Mesenchymal stem cell (in vitro differentiated cells and primary cell): ENCODE results near the gene SLC35B2.

ENCODE experiments used
- DNase-seq: peaks from one replicate; pipeline ENCODE4 v3.0.0-alpha.2; 2013
- H2AFZ ChIP-seq: one replicate; pipeline ENCODE4 v1.6.1; 2013; ENCODE audit warnings: low read depth, mild to moderate bottlenecking, control low read depth, inconsistent platforms, low read length, moderate library complexity
- H2AK5ac ChIP-seq: 2 replicates; pipeline ENCODE4 v1.6.1; 2013; ENCODE audit warnings: low read length, moderate library complexity, mild to moderate bottlenecking, inconsistent platforms; ENCODE audit not compliant: severe bottlenecking
- H2BK120ac ChIP-seq: one replicate; pipeline ENCODE4 v1.6.1; 2013; ENCODE audit warnings: low read depth, mild to moderate bottlenecking, inconsistent platforms, low read length, moderate library complexity
- H2BK12ac ChIP-seq, 2 experiments: one replicate each; pipeline ENCODE4 v1.6.1; 2013; ENCODE audit warnings: inconsistent platforms in 2 of 2, low read length in 2 of 2, mild to moderate bottlenecking in 2 of 2, moderate library complexity in 2 of 2, control low read depth in 1 of 2
- H2BK15ac ChIP-seq: one replicate; pipeline ENCODE4 v1.6.1; 2013; ENCODE audit warnings: mild to moderate bottlenecking, low read depth, inconsistent platforms; ENCODE audit not compliant: poor library complexity, severe bottlenecking
- H2BK5ac ChIP-seq: 2 replicates; pipeline ENCODE4 v1.6.1; 2013; ENCODE audit warnings: low read depth, mild to moderate bottlenecking, low read length, control low read depth, inconsistent platforms; ENCODE audit not compliant: poor library complexity, severe bottlenecking
- H3K14ac ChIP-seq, 2 experiments: one replicate each; pipeline ENCODE4 v1.6.1; 2013; ENCODE audit warnings: inconsistent platforms in 2 of 2, low read length in 2 of 2, control low read depth in 1 of 2, mild to moderate bottlenecking in 1 of 2, moderate library complexity in 1 of 2
- H3K18ac ChIP-seq, 2 experiments: one replicate each; pipeline ENCODE4 v1.6.1; 2013; ENCODE audit warnings: inconsistent platforms in 2 of 2, low read length in 2 of 2, control low read depth in 1 of 2, low read depth in 1 of 2, mild to moderate bottlenecking in 1 of 2
- H3K23ac ChIP-seq, 2 experiments: one replicate each; pipeline ENCODE4 v1.6.1; 2013; ENCODE audit warnings: inconsistent platforms in 2 of 2, low read length in 2 of 2, mild to moderate bottlenecking in 2 of 2, moderate library complexity in 2 of 2, control low read depth in 1 of 2
- H3K27ac ChIP-seq: 2 replicates; pipeline ENCODE4 v1.5.1; 2013; ENCODE audit warnings: mild to moderate bottlenecking, moderate library complexity, low read length, control low read depth, inconsistent platforms; ENCODE audit not compliant: poor library complexity, severe bottlenecking
- H3K27me3 ChIP-seq, 2 experiments: 2 replicates each; pipeline versions ENCODE4 v1.6.1 to v1.7.0; 2013; ENCODE audit warnings: low read length in 2 of 2, mild to moderate bottlenecking in 2 of 2, moderate library complexity in 2 of 2, control low read depth in 1 of 2, inconsistent platforms in 1 of 2; ENCODE audit not compliant: control insufficient read depth in 1 of 2, insufficient read depth in 1 of 2
- H3K36me3 ChIP-seq, 2 experiments: 2 replicates each; pipeline versions ENCODE4 v1.6.1 to v1.7.0; 2013; ENCODE audit warnings: low read length in 2 of 2, control low read depth in 1 of 2, inconsistent platforms in 1 of 2, low read depth in 1 of 2, mild to moderate bottlenecking in 1 of 2; ENCODE audit not compliant: insufficient read depth in 2 of 2, control insufficient read depth in 1 of 2
- H3K4ac ChIP-seq, 2 experiments: one replicate each; pipeline ENCODE4 v1.6.1; 2013; ENCODE audit warnings: inconsistent platforms in 2 of 2, low read length in 2 of 2, mild to moderate bottlenecking in 2 of 2, moderate library complexity in 2 of 2, control low read depth in 1 of 2, low read depth in 1 of 2
- H3K4me1 ChIP-seq: 2 replicates; pipeline ENCODE4 v1.6.1; 2013; ENCODE audit warnings: low read depth, low read length, control low read depth; ENCODE audit not compliant: control insufficient read depth, insufficient read depth
- H3K4me2 ChIP-seq: 2 replicates; pipeline ENCODE4 v1.6.1; 2013; ENCODE audit warnings: low read length, mild to moderate bottlenecking, inconsistent platforms; ENCODE audit not compliant: poor library complexity, severe bottlenecking
- H3K4me3 ChIP-seq, 2 experiments: 2 replicates each; pipeline versions ENCODE4 v1.5.1 to v1.7.0; 2013; ENCODE audit warnings: low read length in 2 of 2, mild to moderate bottlenecking in 2 of 2, control low read depth in 1 of 2, low read depth in 1 of 2; ENCODE audit not compliant: insufficient read depth in 1 of 2
- H3K79me1 ChIP-seq: replicated peaks from 2 replicates; pipeline ENCODE4 v1.6.1; 2013; ENCODE audit warnings: mild to moderate bottlenecking, control low read depth, low read length, inconsistent platforms; ENCODE audit not compliant: poor library complexity, severe bottlenecking
- H3K9ac ChIP-seq: 2 replicates; pipeline ENCODE4 v1.7.0; 2013; ENCODE audit warnings: mild to moderate bottlenecking, low read length, moderate library complexity
- H3K9me3 ChIP-seq: 2 replicates; pipeline ENCODE4 v1.7.0; 2013; ENCODE audit warnings: mild to moderate bottlenecking, low read length; ENCODE audit not compliant: control insufficient read depth
- H4K8ac ChIP-seq: one replicate; pipeline ENCODE4 v1.6.1; 2013; ENCODE audit warnings: inconsistent platforms, mild to moderate bottlenecking, low read length, moderate library complexity
- H4K91ac ChIP-seq: one replicate; pipeline ENCODE4 v1.6.1; 2013; ENCODE audit warnings: mild to moderate bottlenecking, low read length, inconsistent platforms
- WGBS: methylation state at CpG from one replicate; pipeline ENCODE4 v1.1.7; 2013; ENCODE audit warnings: mixed read lengths; 5-methylcytosine and 5-hydroxymethylcytosine counted together

The SLC35B2 gene

GRCh38 chr6:44254191-44255104 is 2.9 kb downstream of the SLC35B2 start:
- H3K36me3 ChIP-seq = peaks cover 51 to 76% of the 10 kb centered on the region in 2 experiments
- H2BK5ac ChIP-seq = no peak overlapping the region
- H3K4me2 ChIP-seq = peak overlapping the region; percentile 11
- H3K9me3 ChIP-seq = no peaks in the 10 kb centered on the region
- no peak overlapping the region for H3K23ac ChIP-seq
- H3K9ac ChIP-seq = peak overlapping the region; percentile 18
- H3K27ac ChIP-seq = no peak overlapping the region
- H3K4me3 ChIP-seq = no peak overlapping the region
- H2BK12ac ChIP-seq = peak overlapping the region in 1 of 2 experiments; percentile 15
- peaks cover 22% of the 10 kb centered on the region for H3K4me1 ChIP-seq
- H4K8ac ChIP-seq = no peak overlapping the region
- H4K91ac ChIP-seq = no peak overlapping the region
- peaks cover 3% of the 10 kb centered on the region for H3K79me1 ChIP-seq
- H3K14ac ChIP-seq = no peak overlapping the region
- H2AK5ac ChIP-seq = no peak overlapping the region
- H2BK15ac ChIP-seq = no peak overlapping the region
- no peak overlapping the region for H2AFZ ChIP-seq
- H2BK120ac ChIP-seq = no peak overlapping the region
- WGBS = 95% methylated on average over 5 of the region's 12 CpGs
- DNase-seq = no peak
- H3K4ac ChIP-seq = no peak overlapping the region
- H3K27me3 ChIP-seq = no peaks in the 10 kb centered on the region
- H3K18ac ChIP-seq = no peak overlapping the region

- H3K27me3 ChIP-seq = no peaks in the 10 kb centered on the region
- no peak overlapping the region for H3K9ac ChIP-seq
- no peak overlapping the region for H3K14ac ChIP-seq
- no peak overlapping the region for H2BK5ac ChIP-seq
- H3K9me3 ChIP-seq = no peaks in the 10 kb centered on the region
- H3K4me2 ChIP-seq = no peak overlapping the region
- 83% methylated on average over 9 of the region's 10 CpGs for WGBS
- H2AK5ac ChIP-seq = no peak overlapping the region
- no peak overlapping the region for H3K4ac ChIP-seq
- DNase-seq = peak; percentile 62
- no peak overlapping the region for H3K18ac ChIP-seq
- peaks cover 49 to 79% of the 10 kb centered on the region in 2 experiments for H3K36me3 ChIP-seq
- H3K4me3 ChIP-seq = no peak overlapping the region
- H2BK12ac ChIP-seq = no peak overlapping the region
- H3K27ac ChIP-seq = no peak overlapping the region
- H2AFZ ChIP-seq = no peak overlapping the region
- H2BK15ac ChIP-seq = no peak overlapping the region
- H2BK120ac ChIP-seq = no peak overlapping the region
- H3K4me1 ChIP-seq = peaks cover 27% of the 10 kb centered on the region
- no peak overlapping the region for H3K23ac ChIP-seq
- no peaks in the 10 kb centered on the region for H3K79me1 ChIP-seq
- no peak overlapping the region for H4K91ac ChIP-seq
- no peak overlapping the region for H4K8ac ChIP-seq
These were observed 3.8 kb downstream of the SLC35B2 start for GRCh38 chr6:44253307-44254101.

DNA sequence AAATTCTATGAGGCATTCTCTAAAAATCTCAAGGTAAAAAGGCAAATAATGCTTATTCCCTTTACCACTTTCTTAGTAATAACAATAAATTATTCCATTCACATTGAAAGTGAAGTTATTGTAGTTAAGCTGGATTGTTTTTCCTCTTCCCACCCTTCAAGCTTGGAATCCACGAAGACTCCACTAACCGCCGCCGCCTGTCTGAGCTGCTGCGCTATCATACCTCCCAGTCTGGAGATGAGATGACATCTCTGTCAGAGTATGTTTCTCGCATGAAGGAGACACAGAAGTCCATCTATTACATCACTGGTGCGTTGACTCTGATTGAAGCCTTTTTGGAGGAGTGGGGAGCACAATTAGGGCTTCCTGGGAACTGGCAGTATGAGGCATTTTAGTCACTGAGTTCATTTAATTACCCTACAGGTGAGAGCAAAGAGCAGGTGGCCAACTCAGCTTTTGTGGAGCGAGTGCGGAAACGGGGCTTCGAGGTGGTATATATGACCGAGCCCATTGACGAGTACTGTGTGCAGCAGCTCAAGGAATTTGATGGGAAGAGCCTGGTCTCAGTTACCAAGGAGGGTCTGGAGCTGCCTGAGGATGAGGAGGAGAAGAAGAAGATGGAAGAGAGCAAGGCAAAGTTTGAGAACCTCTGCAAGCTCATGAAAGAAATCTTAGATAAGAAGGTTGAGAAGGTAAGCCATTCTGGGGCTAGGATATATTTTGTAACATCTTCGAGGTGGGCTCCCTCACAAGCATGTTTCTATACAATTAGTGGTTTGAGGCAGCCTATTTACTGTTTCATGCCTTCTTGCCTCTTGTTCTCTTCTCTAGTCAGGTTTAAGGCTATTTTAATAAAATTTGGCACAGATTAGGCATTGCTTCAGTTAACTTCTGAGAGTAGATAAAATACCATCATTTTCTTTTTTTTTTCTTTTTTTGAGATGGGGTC is 5.5 kb downstream of the SLC35B2 start:
- Histone ChIP-seq H4K8ac (no peak overlapping the region), H3K79me1 (no peaks in the 10 kb centered on the region), H3K4me2 (no peak overlapping the region), H4K91ac (no peak overlapping the region), H2BK120ac (no peak overlapping the region), H2AFZ (no peak overlapping the region), H3K23ac (no peak overlapping the region), H3K27me3 (no peaks in the 10 kb centered on the region), H3K14ac (no peak overlapping the region), H2BK12ac (no peak overlapping the region), H2AK5ac (no peak overlapping the region), H3K4me3 (no peak overlapping the region), H3K4ac (no peak overlapping the region), H3K27ac (no peak overlapping the region), H2BK5ac (no peak overlapping the region), H3K18ac (no peak overlapping the region), H3K4me1 (peaks cover 23% of the 10 kb centered on the region), H3K9ac (no peak overlapping the region), H2BK15ac (no peak overlapping the region), H3K9me3 (no peaks in the 10 kb centered on the region), H3K36me3 (peaks cover 44 to 76% of the 10 kb centered on the region in 2 experiments)
- 98% methylated on average over 14 of the region's 14 CpGs for WGBS
- no peak for DNase-seq
